ENCODE results near the gene PKLR. TPM values are rescaled to one million over a fixed set of nuclear protein-coding genes. Genes with fewer than 3 reads are reported as not detected.

Gene PKLR
- polyA plus RNA-seq, 1 of the 3 experiments (the other 2 are of a cell fraction) = not detected

- Histone ChIP-seq H3F3A (replicated peaks; ENCODE audit: insufficient read depth) (peaks cover 12% of the 10 kb centered on the region), H3K4me1 (ENCODE audit: control insufficient read depth in 1 of 2, insufficient read depth in 2 of 2, low read depth in 1 of 2, low read length in 1 of 2) (peaks cover 0 to 15% of the 10 kb centered on the region in 2 experiments; a peak in 2 of 4 replicates), H3K9me3 (no peaks in the 10 kb centered on the region), H2AFZ (ENCODE audit: low read depth) (no peak overlapping the region), H3K4me3 (ENCODE audit: low read depth in 2 of 2, low read length in 1 of 2) (peak overlapping the region; percentile 72 to 94), H3K27ac (ENCODE audit: low read depth in 2 of 2, low read length in 1 of 2) (peak overlapping the region; percentile 86 to 93), H3K4me2 (peak overlapping the region; percentile 86), H3K27me3 (ENCODE audit: insufficient read depth) (no peaks in the 10 kb centered on the region), H3K79me2 (ENCODE audit: insufficient read depth) (peaks cover 41% of the 10 kb centered on the region), H3K9me2 (no peaks in the 10 kb centered on the region), H4K20me1 (ENCODE audit: insufficient read depth) (peaks cover 15% of the 10 kb centered on the region), H3K9ac (peak overlapping the region; percentile 88), H3K36me3 (replicated peaks in 1 of 2; ENCODE audit: control insufficient read depth in 1 of 2, insufficient read depth in 2 of 2, low read length in 1 of 2) (peaks cover 33 to 34% of the 10 kb centered on the region in 2 experiments)
- DNase-seq = peak; percentile 83
- no peak for TF ChIP-seq SMC3 (IDR thresholded peaks at IDR 0.05; ENCODE audit: low read depth, low read length)
- TF ChIP-seq YY1 (IDR thresholded peaks at IDR 0.05; ENCODE audit: low read depth) = peak; percentile 89
- peak; percentile 66 for TF ChIP-seq RFX5 (IDR thresholded peaks at IDR 0.05; ENCODE audit: low read length)
- 2% methylated on average over 39 of the region's 44 CpGs for WGBS (ENCODE audit: low lambda C conversion rate)
- ChIA-PET CTCF (interaction anchor here (0.8 to 13.2 kb wide), 7 partner anchors 12 to 274 kb away, joined by 3 to 126 read pairs (median 4); partner anchors contain the start of gene ENTREP3), POLR2A (interaction anchor here (0.6 to 2.3 kb wide), 11 partner anchors 9 to 586 kb away, joined by 3 to 13 read pairs (median 5); partner anchors contain the start of genes ENTREP3, KRTCAP2, MTX1 and RUSC1)
Measured at GRCh38 chr1:155272466-155273342, 28.5 kb downstream of the PKLR start.

- H4K20me1 ChIP-seq (ENCODE audit: insufficient read depth) = peaks cover 15% of the 10 kb centered on the region
- peaks cover 0 to 12% of the 10 kb centered on the region in 2 experiments; a peak in 2 of 4 replicates for H3K4me1 ChIP-seq (ENCODE audit: control insufficient read depth in 1 of 2, insufficient read depth in 2 of 2, low read depth in 1 of 2, low read length in 1 of 2)
- H2AFZ ChIP-seq (ENCODE audit: low read depth) = no peak overlapping the region
- no peak overlapping the region for H3K4me3 ChIP-seq (ENCODE audit: low read depth in 2 of 2, low read length in 1 of 2)
- H3K9me3 ChIP-seq = no peaks in the 10 kb centered on the region
- DNase-seq = no peak
- ChIA-PET POLR2A (no interaction called here), CTCF (interaction anchor here (0.9 to 13.2 kb wide), 2 partner anchors 10 to 19 kb away, joined by 3 to 126 read pairs; no protein-coding TSS in a partner anchor)
- no peak overlapping the region for H3K27ac ChIP-seq (ENCODE audit: low read depth in 2 of 2, low read length in 1 of 2)
- WGBS (ENCODE audit: low lambda C conversion rate) = 94% methylated on average over 16 of the region's 21 CpGs
- H3K79me2 ChIP-seq (ENCODE audit: insufficient read depth) = peaks cover 41% of the 10 kb centered on the region
- H3K36me3 ChIP-seq (replicated peaks in 1 of 2; ENCODE audit: control insufficient read depth in 1 of 2, insufficient read depth in 2 of 2, low read length in 1 of 2) = peaks cover 57 to 59% of the 10 kb centered on the region in 2 experiments
- no peaks in the 10 kb centered on the region for H3K9me2 ChIP-seq
- no peaks in the 10 kb centered on the region for H3K27me3 ChIP-seq (ENCODE audit: insufficient read depth)
- peaks cover 17% of the 10 kb centered on the region for H3F3A ChIP-seq (replicated peaks; ENCODE audit: insufficient read depth)
- H3K9ac ChIP-seq = no peak overlapping the region
- H3K4me2 ChIP-seq = no peak overlapping the region
- TF ChIP-seq, protein P1, sequence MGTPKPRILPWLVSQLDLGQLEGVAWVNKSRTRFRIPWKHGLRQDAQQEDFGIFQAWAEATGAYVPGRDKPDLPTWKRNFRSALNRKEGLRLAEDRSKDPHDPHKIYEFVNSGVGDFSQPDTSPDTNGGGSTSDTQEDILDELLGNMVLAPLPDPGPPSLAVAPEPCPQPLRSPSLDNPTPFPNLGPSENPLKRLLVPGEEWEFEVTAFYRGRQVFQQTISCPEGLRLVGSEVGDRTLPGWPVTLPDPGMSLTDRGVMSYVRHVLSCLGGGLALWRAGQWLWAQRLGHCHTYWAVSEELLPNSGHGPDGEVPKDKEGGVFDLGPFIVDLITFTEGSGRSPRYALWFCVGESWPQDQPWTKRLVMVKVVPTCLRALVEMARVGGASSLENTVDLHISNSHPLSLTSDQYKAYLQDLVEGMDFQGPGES (IDR thresholded peaks at IDR 0.05; ENCODE audit: low read depth, low read length) = no peak
- TF ChIP-seq GABPA (IDR thresholded peaks at IDR 0.05; ENCODE audit: low read depth) (no peak), GATA2 (CRISPR knock-in tag; IDR thresholded peaks at IDR 0.05) (no peak), MEF2A (IDR thresholded peaks at IDR 0.05; ENCODE audit: borderline replicate concordance, low read depth) (no peak), POLR2AphosphoS5 (IDR thresholded peaks at IDR 0.05; ENCODE audit: low read depth, low read length) (no peak), NRF1 (IDR thresholded peaks at IDR 0.05; ENCODE audit: low read depth, low read length) (no peak), NFIC (IDR thresholded peaks at IDR 0.05; ENCODE audit: borderline replicate concordance) (no peak), EZH2phosphoT487 (IDR thresholded peaks at IDR 0.05; ENCODE audit: borderline replicate concordance, low read depth) (no peak), USF1 (IDR thresholded peaks at IDR 0.05; ENCODE audit: borderline replicate concordance, low read depth) (no peak), FOSL2 (IDR thresholded peaks at IDR 0.05; ENCODE audit: borderline replicate concordance, low read depth) (no peak), ELF1 (IDR thresholded peaks at IDR 0.05) (no peak), FOXM1 (IDR thresholded peaks at IDR 0.05; ENCODE audit: low read depth) (no peak), RAD21 (IDR thresholded peaks at IDR 0.05; ENCODE audit: low read length) (no peak)
- TF ChIP-seq, protein P2, sequence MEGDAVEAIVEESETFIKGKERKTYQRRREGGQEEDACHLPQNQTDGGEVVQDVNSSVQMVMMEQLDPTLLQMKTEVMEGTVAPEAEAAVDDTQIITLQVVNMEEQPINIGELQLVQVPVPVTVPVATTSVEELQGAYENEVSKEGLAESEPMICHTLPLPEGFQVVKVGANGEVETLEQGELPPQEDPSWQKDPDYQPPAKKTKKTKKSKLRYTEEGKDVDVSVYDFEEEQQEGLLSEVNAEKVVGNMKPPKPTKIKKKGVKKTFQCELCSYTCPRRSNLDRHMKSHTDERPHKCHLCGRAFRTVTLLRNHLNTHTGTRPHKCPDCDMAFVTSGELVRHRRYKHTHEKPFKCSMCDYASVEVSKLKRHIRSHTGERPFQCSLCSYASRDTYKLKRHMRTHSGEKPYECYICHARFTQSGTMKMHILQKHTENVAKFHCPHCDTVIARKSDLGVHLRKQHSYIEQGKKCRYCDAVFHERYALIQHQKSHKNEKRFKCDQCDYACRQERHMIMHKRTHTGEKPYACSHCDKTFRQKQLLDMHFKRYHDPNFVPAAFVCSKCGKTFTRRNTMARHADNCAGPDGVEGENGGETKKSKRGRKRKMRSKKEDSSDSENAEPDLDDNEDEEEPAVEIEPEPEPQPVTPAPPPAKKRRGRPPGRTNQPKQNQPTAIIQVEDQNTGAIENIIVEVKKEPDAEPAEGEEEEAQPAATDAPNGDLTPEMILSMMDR (IDR thresholded peaks at IDR 0.05) = no peak
- TF ChIP-seq, protein P3, sequence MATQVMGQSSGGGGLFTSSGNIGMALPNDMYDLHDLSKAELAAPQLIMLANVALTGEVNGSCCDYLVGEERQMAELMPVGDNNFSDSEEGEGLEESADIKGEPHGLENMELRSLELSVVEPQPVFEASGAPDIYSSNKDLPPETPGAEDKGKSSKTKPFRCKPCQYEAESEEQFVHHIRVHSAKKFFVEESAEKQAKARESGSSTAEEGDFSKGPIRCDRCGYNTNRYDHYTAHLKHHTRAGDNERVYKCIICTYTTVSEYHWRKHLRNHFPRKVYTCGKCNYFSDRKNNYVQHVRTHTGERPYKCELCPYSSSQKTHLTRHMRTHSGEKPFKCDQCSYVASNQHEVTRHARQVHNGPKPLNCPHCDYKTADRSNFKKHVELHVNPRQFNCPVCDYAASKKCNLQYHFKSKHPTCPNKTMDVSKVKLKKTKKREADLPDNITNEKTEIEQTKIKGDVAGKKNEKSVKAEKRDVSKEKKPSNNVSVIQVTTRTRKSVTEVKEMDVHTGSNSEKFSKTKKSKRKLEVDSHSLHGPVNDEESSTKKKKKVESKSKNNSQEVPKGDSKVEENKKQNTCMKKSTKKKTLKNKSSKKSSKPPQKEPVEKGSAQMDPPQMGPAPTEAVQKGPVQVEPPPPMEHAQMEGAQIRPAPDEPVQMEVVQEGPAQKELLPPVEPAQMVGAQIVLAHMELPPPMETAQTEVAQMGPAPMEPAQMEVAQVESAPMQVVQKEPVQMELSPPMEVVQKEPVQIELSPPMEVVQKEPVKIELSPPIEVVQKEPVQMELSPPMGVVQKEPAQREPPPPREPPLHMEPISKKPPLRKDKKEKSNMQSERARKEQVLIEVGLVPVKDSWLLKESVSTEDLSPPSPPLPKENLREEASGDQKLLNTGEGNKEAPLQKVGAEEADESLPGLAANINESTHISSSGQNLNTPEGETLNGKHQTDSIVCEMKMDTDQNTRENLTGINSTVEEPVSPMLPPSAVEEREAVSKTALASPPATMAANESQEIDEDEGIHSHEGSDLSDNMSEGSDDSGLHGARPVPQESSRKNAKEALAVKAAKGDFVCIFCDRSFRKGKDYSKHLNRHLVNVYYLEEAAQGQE (IDR thresholded peaks at IDR 0.05; ENCODE audit: low read depth, low read length) = no peak
Measured at GRCh38 chr1:155269381-155269780, 31.9 kb downstream of the PKLR start.
